ENCODE results near the gene NKAIN4.

The NKAIN4 gene

GRCh38 chr20:63254232-63254605, at the start of gene NKAIN4:
NKAIN4 (minus strand) TSS chr20:63254463; CDS start chr20:63254450, 13 bp downstream.
- H3K27ac ChIP-seq: no peak within 1 kb of the TSS
- no peak for TF ChIP-seq ZFX (IDR thresholded peaks at IDR 0.05; ENCODE audit: borderline replicate concordance)
- TF ChIP-seq CTCF (IDR thresholded peaks at IDR 0.05): no peak

GRCh38 chr20:63303095-63303666, 48.9 kb upstream of the NKAIN4 start:
- no peak for TF ChIP-seq CTCF (IDR thresholded peaks at IDR 0.05)
- TF ChIP-seq ZFX (IDR thresholded peaks at IDR 0.05; ENCODE audit: borderline replicate concordance): no peak
- H3K27ac ChIP-seq: no peak overlapping the region

GRCh38 chr20:63301671-63302070, 47.4 kb upstream of the NKAIN4 start:
- H3K27ac ChIP-seq: no peak overlapping the region
- TF ChIP-seq CTCF (IDR thresholded peaks at IDR 0.05): no peak
- no peak for TF ChIP-seq ZFX (IDR thresholded peaks at IDR 0.05; ENCODE audit: borderline replicate concordance)

GRCh38 chr20:63298731-63299312, 44.6 kb upstream of the NKAIN4 start:
- TF ChIP-seq ZFX (IDR thresholded peaks at IDR 0.05; ENCODE audit: borderline replicate concordance) (no peak), CTCF (IDR thresholded peaks at IDR 0.05) (no peak)
- no peak overlapping the region for H3K27ac ChIP-seq

GRCh38 chr20:63297796-63298572, 43.7 kb upstream of the NKAIN4 start:
- H3K27ac ChIP-seq: no peak overlapping the region
- TF ChIP-seq ZFX (IDR thresholded peaks at IDR 0.05; ENCODE audit: borderline replicate concordance): no peak
- no peak for TF ChIP-seq CTCF (IDR thresholded peaks at IDR 0.05)

GRCh38 chr20:63297371-63297781, 43.1 kb upstream of the NKAIN4 start:
- no peak overlapping the region for H3K27ac ChIP-seq
- no peak for TF ChIP-seq ZFX (IDR thresholded peaks at IDR 0.05; ENCODE audit: borderline replicate concordance)
- no peak for TF ChIP-seq CTCF (IDR thresholded peaks at IDR 0.05)

Measured in 22Rv1 (cell line).